ENCODE data around the gene OXER1. TPM values are rescaled to one million over a fixed set of nuclear protein-coding genes. Genes with fewer than 3 reads are reported as not detected.

The OXER1 gene
- total and polyA plus RNA-seq, 4 donors, result 2.2 to 8.1 (median 6.7) TPM

DNA sequence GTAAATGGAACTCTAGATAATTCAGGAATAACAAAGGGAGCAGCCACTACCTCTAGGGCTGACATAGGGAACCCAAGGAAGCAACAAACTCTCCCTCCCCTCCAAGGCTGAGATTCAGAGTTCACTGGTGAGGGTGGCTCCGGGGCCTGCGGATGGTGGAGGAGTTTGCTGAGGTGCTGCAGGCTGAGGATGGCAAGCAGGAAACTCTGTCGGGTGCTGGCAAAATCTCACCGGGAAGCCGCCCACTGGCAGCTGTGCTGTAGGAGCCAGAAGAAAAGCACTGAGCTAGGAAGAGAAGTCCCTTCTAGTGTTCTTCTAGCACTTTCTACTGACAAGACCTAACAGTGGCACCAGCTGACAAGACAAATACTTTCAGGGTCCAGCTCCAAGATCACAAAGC is 41.0 kb upstream of the OXER1 start:
- Histone ChIP-seq H3K4me1 (ENCODE audit: control insufficient read depth in 4 of 4, insufficient read depth in 4 of 4, low read length in 3 of 4) (peaks cover 0 to 10% (median 6%) of the 10 kb centered on the region in 4 donors), H3K9me3 (ENCODE audit: control insufficient read depth in 4 of 4, low read length in 3 of 4) (no peaks in the 10 kb centered on the region), H3K4me3 (ENCODE audit: low read depth in 1 of 3, low read length in 3 of 3) (no peak overlapping the region), H3K36me3 (ENCODE audit: control insufficient read depth in 4 of 4, insufficient read depth in 3 of 4, low read depth in 1 of 4, low read length in 3 of 4) (no peaks in the 10 kb centered on the region), H3K27ac (ENCODE audit: low read depth in 1 of 2, low read length in 2 of 2) (no peak overlapping the region), H3K27me3 (ENCODE audit: control insufficient read depth in 4 of 4, insufficient read depth in 4 of 4, low read length in 3 of 4) (no peaks in the 10 kb centered on the region), H3K9ac (ENCODE audit: low read depth in 1 of 2, low read length in 2 of 2) (peak overlapping the region in 1 of 2 donors; percentile 2)
- no peak for TF ChIP-seq JUND (IDR thresholded peaks at IDR 0.05)
- TF ChIP-seq HNF4A (conservative IDR thresholded peaks at IDR 0.05), result no peak
- TF ChIP-seq, protein P1, sequence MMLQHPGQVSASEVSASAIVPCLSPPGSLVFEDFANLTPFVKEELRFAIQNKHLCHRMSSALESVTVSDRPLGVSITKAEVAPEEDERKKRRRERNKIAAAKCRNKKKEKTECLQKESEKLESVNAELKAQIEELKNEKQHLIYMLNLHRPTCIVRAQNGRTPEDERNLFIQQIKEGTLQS (IDR thresholded peaks at IDR 0.05), result no peak
- no peak for TF ChIP-seq RAD21 (IDR thresholded peaks at IDR 0.05)
- no peak for TF ChIP-seq SP1 (IDR thresholded peaks at IDR 0.05)
- no peak for TF ChIP-seq EGR1 (IDR thresholded peaks at IDR 0.05; ENCODE audit: low read depth in 2 of 2)
- TF ChIP-seq NR2F2 (IDR thresholded peaks at IDR 0.05), result no peak
- no peak for TF ChIP-seq GABPA (IDR thresholded peaks at IDR 0.05 in 1 of 2, conservative IDR thresholded peaks at IDR 0.05 in 1 of 2)
- no peak for DNase-seq (ENCODE audit: low spot score)
- 74% methylated on average over 5 of the region's 5 CpGs for WGBS

DNA sequence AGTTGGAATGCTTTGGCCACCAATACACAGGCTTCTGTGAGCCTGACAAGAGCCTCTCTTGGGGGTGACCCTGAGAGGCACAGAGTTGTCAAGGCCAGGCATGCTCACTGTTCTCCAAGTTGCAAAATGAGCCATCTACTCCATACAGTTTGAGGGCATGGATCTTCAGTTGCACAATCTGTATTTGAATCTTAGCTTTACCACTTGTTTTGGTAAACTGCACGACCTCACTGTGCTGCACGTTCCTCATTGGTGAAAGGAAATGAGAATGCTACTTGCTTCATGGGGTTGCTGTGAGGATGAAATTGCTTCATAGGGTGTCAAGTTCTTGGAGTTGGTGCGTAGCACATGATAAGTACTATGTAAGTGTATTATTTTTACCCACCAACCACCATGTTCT is 40.4 kb upstream of the OXER1 start:
- H3K27me3 ChIP-seq (ENCODE audit: control insufficient read depth in 4 of 4, insufficient read depth in 4 of 4, low read length in 3 of 4), result no peaks in the 10 kb centered on the region
- peaks cover 0 to 10% (median 6%) of the 10 kb centered on the region in 4 donors for H3K4me1 ChIP-seq (ENCODE audit: control insufficient read depth in 4 of 4, insufficient read depth in 4 of 4, low read length in 3 of 4)
- no peak overlapping the region for H3K9ac ChIP-seq (ENCODE audit: low read depth in 1 of 2, low read length in 2 of 2)
- H3K36me3 ChIP-seq (ENCODE audit: control insufficient read depth in 4 of 4, insufficient read depth in 3 of 4, low read depth in 1 of 4, low read length in 3 of 4), result no peaks in the 10 kb centered on the region
- no peak for DNase-seq (ENCODE audit: low spot score)
- no peak for TF ChIP-seq JUND (IDR thresholded peaks at IDR 0.05)
- no peak for TF ChIP-seq SP1 (IDR thresholded peaks at IDR 0.05)
- no peak for TF ChIP-seq NR2F2 (IDR thresholded peaks at IDR 0.05)
- TF ChIP-seq ZBTB33 (IDR thresholded peaks at IDR 0.05), result no peak
- TF ChIP-seq, protein P2, sequence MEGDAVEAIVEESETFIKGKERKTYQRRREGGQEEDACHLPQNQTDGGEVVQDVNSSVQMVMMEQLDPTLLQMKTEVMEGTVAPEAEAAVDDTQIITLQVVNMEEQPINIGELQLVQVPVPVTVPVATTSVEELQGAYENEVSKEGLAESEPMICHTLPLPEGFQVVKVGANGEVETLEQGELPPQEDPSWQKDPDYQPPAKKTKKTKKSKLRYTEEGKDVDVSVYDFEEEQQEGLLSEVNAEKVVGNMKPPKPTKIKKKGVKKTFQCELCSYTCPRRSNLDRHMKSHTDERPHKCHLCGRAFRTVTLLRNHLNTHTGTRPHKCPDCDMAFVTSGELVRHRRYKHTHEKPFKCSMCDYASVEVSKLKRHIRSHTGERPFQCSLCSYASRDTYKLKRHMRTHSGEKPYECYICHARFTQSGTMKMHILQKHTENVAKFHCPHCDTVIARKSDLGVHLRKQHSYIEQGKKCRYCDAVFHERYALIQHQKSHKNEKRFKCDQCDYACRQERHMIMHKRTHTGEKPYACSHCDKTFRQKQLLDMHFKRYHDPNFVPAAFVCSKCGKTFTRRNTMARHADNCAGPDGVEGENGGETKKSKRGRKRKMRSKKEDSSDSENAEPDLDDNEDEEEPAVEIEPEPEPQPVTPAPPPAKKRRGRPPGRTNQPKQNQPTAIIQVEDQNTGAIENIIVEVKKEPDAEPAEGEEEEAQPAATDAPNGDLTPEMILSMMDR (IDR thresholded peaks at IDR 0.05; ENCODE audit: low read depth, low read length, missing input control), result no peak
- no peak for TF ChIP-seq HNF4A (conservative IDR thresholded peaks at IDR 0.05)
- TF ChIP-seq GABPA (IDR thresholded peaks at IDR 0.05 in 1 of 2, conservative IDR thresholded peaks at IDR 0.05 in 1 of 2), result no peak
- no peak for TF ChIP-seq HNF4G (IDR thresholded peaks at IDR 0.05)
- no peak for TF ChIP-seq RXRA (IDR thresholded peaks at IDR 0.05)
- TF ChIP-seq, protein P1 (IDR thresholded peaks at IDR 0.05), result no peak
- no peak for TF ChIP-seq RAD21 (IDR thresholded peaks at IDR 0.05)
- TF ChIP-seq, protein P3, sequence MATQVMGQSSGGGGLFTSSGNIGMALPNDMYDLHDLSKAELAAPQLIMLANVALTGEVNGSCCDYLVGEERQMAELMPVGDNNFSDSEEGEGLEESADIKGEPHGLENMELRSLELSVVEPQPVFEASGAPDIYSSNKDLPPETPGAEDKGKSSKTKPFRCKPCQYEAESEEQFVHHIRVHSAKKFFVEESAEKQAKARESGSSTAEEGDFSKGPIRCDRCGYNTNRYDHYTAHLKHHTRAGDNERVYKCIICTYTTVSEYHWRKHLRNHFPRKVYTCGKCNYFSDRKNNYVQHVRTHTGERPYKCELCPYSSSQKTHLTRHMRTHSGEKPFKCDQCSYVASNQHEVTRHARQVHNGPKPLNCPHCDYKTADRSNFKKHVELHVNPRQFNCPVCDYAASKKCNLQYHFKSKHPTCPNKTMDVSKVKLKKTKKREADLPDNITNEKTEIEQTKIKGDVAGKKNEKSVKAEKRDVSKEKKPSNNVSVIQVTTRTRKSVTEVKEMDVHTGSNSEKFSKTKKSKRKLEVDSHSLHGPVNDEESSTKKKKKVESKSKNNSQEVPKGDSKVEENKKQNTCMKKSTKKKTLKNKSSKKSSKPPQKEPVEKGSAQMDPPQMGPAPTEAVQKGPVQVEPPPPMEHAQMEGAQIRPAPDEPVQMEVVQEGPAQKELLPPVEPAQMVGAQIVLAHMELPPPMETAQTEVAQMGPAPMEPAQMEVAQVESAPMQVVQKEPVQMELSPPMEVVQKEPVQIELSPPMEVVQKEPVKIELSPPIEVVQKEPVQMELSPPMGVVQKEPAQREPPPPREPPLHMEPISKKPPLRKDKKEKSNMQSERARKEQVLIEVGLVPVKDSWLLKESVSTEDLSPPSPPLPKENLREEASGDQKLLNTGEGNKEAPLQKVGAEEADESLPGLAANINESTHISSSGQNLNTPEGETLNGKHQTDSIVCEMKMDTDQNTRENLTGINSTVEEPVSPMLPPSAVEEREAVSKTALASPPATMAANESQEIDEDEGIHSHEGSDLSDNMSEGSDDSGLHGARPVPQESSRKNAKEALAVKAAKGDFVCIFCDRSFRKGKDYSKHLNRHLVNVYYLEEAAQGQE (IDR thresholded peaks at IDR 0.05), result no peak
- no peak for TF ChIP-seq FOXA2 (IDR thresholded peaks at IDR 0.05)
- no peak for TF ChIP-seq EGR1 (IDR thresholded peaks at IDR 0.05; ENCODE audit: low read depth in 2 of 2)
- TF ChIP-seq YY1 (IDR thresholded peaks at IDR 0.05), result no peak
- TF ChIP-seq MAX (IDR thresholded peaks at IDR 0.05), result no peak
- TF ChIP-seq FOXA1 (IDR thresholded peaks at IDR 0.05), result no peak
- TF ChIP-seq TAF1 (conservative IDR thresholded peaks at IDR 0.05), result no peak
- WGBS, result 48% methylated on average over 3 of the region's 3 CpGs
- H3K4me3 ChIP-seq (ENCODE audit: low read depth in 1 of 3, low read length in 3 of 3), result no peak overlapping the region
- no peaks in the 10 kb centered on the region for H3K9me3 ChIP-seq (ENCODE audit: control insufficient read depth in 4 of 4, low read length in 3 of 4)
- no peak overlapping the region for H3K27ac ChIP-seq (ENCODE audit: low read depth in 1 of 2, low read length in 2 of 2)

All from liver (tissue), 9 donors.